ENCODE data around the gene SCUBE1. TPM values are rescaled to one million over a fixed set of nuclear protein-coding genes. Genes with fewer than 3 reads are reported as not detected.

The SCUBE1 gene
- total RNA-seq, 4 donors from 2014 or later, result 0.28 to 3.7 (median 1.7) TPM

DNA sequence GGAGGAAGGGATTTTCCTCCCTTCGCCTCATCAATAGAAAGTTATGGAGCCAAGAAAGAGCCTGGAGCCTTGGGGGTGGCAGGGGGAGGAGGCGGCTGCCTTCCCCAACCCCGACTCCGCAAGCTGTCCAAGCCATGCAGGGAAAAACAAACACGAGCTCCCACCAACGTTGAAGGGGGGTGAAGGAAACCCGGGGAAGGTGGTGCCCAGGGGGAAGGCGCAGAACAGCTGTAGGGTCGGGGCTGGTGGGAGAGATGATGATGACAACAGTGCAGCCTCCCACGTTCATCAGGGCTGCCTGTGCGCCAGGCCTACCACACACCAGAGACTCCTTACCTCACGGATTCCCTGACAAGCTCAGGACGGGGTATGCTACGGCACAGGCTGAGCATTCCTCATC is 73.5 kb downstream of the SCUBE1 start:
- TF ChIP-seq, protein P1, sequence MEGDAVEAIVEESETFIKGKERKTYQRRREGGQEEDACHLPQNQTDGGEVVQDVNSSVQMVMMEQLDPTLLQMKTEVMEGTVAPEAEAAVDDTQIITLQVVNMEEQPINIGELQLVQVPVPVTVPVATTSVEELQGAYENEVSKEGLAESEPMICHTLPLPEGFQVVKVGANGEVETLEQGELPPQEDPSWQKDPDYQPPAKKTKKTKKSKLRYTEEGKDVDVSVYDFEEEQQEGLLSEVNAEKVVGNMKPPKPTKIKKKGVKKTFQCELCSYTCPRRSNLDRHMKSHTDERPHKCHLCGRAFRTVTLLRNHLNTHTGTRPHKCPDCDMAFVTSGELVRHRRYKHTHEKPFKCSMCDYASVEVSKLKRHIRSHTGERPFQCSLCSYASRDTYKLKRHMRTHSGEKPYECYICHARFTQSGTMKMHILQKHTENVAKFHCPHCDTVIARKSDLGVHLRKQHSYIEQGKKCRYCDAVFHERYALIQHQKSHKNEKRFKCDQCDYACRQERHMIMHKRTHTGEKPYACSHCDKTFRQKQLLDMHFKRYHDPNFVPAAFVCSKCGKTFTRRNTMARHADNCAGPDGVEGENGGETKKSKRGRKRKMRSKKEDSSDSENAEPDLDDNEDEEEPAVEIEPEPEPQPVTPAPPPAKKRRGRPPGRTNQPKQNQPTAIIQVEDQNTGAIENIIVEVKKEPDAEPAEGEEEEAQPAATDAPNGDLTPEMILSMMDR (IDR thresholded peaks at IDR 0.05), result no peak
- DNase-seq (ENCODE audit: low spot score), result no peak
- no peak for ATAC-seq (ENCODE audit: low FRiP score)

DNA sequence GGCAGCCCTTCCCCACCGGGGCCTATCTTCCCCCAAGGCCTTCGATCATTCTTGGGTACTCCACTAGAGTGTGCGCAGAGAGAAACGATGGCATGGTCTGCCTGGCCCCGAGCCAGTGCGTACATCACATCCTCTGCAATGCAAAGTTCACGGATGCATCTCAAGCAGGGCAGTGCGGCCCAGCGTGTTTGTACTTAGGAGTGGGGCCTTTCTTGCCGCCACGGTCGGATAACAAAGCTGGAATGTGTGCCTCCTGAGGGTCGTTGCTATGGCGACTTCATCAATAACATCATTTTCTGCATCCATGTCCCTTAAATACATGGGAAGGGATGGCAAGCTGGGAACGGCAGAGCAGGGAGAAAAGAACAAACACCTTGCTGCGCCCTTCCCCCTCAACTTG is 73.9 kb downstream of the SCUBE1 start:
- TF ChIP-seq, protein P1 (IDR thresholded peaks at IDR 0.05), result no peak
- ATAC-seq (ENCODE audit: low FRiP score), result no peak

DNA sequence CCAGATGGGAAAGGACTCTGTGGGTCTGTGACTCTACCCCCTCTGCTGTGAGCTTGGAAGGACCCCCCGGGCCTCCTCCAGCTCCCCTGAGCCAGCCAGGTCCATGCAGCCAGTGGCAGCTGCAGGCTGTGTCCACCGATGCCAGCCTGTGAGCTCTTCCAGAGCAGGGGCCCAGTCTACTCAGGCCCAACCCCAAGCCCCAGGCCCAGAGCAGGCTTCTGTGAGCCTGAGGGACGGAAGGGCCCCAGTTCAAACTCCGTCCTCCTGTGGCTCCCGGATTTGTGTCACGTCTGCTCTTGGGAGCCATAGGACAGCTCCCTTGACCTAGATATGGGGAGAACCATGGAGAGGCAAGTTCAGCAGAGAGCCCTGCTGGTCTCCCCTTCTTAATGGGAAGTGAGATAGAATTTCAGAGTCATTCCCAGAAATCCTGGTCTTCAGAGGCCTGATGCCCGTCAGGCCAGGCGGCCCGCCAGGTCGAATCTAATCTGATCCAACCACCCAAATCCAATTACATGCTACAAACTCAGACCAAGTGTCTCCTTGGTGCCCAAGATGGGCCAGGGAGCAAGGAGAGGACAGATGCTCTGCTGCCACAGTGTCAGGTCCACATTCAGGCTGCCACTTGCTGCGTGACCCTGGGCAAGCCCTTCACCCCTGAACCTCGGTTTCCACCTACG is 75.1 kb downstream of the SCUBE1 start:
- TF ChIP-seq, protein P1 (IDR thresholded peaks at IDR 0.05), result no peak
- ATAC-seq (ENCODE audit: low FRiP score), result no peak

More for the DNA sequence above, 73.9 kb downstream of the SCUBE1 start:
- DNase-seq (ENCODE audit: low spot score), result no peak

DNA sequence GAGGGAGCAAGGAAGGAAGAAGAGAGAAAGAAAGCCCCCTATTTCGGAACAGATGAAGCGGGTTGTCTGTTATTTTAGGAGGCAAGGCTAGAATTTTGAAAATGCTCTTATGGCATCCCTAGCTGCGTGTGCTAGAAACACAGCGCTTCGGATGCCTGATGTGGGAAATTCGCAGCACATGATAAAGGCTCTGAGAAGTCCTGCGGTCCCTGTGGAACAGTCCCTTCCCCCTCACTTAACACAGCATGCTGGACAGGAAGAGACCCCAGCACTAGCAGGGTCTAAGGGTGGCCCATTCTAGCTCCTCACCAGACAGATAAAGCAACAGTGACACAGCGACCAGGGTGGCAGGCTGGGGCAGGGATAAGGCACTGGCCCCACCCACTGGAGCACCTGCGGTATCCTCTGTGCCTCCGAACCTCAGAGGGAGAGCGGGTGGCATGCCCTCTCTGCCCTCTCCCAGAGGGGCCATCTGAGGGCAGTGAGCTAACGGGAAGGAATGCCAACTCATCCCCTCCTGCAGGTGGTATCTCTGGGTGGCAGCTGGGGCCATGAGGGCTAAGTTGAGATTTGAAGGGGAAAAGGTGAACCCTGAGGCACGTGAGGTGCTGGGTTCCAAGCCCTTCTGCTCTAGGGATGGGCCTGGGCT is 75.7 kb downstream of the SCUBE1 start:
- TF ChIP-seq, protein P1 (IDR thresholded peaks at IDR 0.05), result no peak
- DNase-seq (ENCODE audit: low spot score), result no peak
- ATAC-seq (ENCODE audit: low FRiP score), result no peak

More for the DNA sequence above, 75.1 kb downstream of the SCUBE1 start:
- DNase-seq (ENCODE audit: low spot score), result no peak

DNA sequence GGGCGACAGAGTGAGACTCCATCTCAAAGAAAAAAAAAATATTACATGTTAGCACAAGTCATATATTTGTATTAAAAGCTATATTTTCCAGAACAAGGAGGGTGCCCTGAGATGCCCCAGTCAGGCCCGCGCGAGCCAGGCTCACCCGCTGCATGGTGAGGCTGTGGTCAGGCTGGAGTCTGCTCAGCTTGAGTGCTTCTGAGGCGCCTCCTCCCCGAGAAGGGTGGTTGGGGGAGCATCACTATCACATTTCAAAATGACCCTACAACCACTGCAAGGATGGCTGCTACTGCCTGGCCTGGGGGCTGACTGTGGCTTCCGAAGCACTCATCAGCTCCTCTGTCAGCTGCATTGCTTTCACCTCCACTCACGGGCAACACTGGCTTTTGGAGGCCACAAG is 77.1 kb downstream of the SCUBE1 start:
- TF ChIP-seq, protein P1 (IDR thresholded peaks at IDR 0.05), result no peak
- no peak for DNase-seq (ENCODE audit: low spot score)
- ATAC-seq (ENCODE audit: low FRiP score), result no peak

DNA sequence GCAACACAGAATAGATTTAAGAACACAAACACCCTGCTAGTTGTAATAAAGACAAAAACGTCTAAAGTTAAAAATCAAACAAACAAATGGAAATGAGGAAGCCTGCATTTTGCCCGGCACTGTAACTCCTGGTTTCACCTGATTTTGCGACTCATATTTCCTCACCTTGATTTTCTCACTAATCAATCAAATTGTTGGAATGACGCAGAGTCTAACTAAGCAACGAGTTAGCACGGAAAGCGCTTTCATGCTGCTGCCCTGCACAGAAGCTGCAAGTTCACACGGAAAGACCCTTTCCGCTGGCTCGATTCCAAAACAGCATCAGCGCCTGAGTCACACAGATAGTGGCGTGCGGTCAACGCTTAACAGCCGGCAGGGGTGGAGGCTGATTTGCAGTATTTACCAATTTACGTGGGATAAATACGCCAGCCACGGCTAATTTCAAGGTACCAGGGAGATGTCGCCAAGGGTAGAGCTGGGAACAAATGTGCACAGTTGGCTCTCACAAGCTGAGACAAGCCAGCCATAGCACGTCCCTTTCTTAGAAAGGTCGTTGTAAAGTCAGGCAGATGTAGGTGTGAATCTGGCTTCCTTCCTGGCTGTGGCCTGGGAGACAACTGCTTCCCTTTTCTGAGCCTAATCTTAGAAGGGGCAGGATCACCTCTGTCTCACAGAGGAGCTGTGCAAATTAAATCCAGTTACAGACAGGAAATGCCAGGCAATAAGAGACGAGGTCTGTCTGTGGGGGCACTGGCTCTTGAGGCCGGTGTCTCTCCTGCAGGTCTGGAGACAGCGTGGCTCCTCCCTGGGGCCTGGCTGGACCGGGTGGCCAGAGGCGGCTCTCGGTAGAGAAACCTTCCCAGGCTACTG is 79.3 kb downstream of the SCUBE1 start:
- DNase-seq (ENCODE audit: low spot score), result no peak
- TF ChIP-seq, protein P1 (IDR thresholded peaks at IDR 0.05), result no peak
- no peak for ATAC-seq (ENCODE audit: low FRiP score)

All from omental fat pad (tissue), 4 donors.